Suprapubic skin (tissue), 4 donors: Measurements from ENCODE around the gene SH2D1A.

Source experiments
- CTCF ChIP-seq, 2 donors: fragments of 200-600 bp in 1 of 2; fragments of 450-650 bp in 1 of 2; sonication (generic) in 1 of 2; IDR thresholded peaks; one replicate each; pipeline ENCODE4 v1.5.1; 2016 to 2019; ENCODE audit warnings: antibody characterized with exemption in 2 of 2, mild to moderate bottlenecking in 1 of 2, moderate library complexity in 1 of 2
- POLR2A ChIP-seq, 2 donors: fragments of 450-650 bp; IDR thresholded peaks; one replicate each; pipeline ENCODE4 v1.6.1; 2017; ENCODE audit warnings: antibody characterized with exemption in 2 of 2, mild to moderate bottlenecking in 2 of 2, moderate library complexity in 2 of 2
- POLR2AphosphoS5 ChIP-seq, 3 donors: sonication (generic); formaldehyde crosslinking; IDR thresholded peaks; one replicate each; pipeline ENCODE4 v1.6.1; 2017; ENCODE audit warnings: antibody characterized with exemption in 3 of 3

- TF ChIP-seq POLR2A (IDR thresholded peaks at IDR 0.05) (no peak), CTCF (IDR thresholded peaks at IDR 0.05) (no peak), POLR2AphosphoS5 (IDR thresholded peaks at IDR 0.05) (no peak)
These were observed 67.9 kb downstream of the SH2D1A start for GRCh38 chrX:124414281-124414680.
